Right ventricle myocardium inferior (tissue), 1 donor: ENCODE measurements around the gene RAB17. TPM values are rescaled to one million over a fixed set of nuclear protein-coding genes. Genes with fewer than 3 reads are reported as not detected.

Experiments
- ATAC-seq: fragments of 200-7000 bp; cut with Tn5 transposase; one replicate; pipeline ENCODE4 v1.9.1; 2020; ENCODE audit warnings: mild to moderate bottlenecking, moderate library complexity
- DNase-seq: peaks from one replicate; pipeline ENCODE4 v3.0.0; 2021; ENCODE audit errors: missing footprints
- intact Hi-C: fragments of 100-400 bp; cut with DNase I; formaldehyde crosslinking; loops from one replicate; pipeline ENCODE4 v1.11.0; 2022
- long read RNA-seq: library from polyadenylated mRNA; unstranded; transcript quantifications from one replicate; pipeline ENCODE4 v2.0.0, GENCODE V29; 2021
- total RNA-seq: library from RNA; stranded (reverse); fragmentation: NEBNext Ultra II Directional; extraction: Animal tissue kit (Norgen Biotek cat#: 25700); gene quantifications from one replicate; pipeline ENCODE4 v1.2.1, GENCODE V29; 2021
- donor health status: DM: no; HTN: yes; CAD: no; lungs with severe emphysema.

RAB17 gene
- total RNA-seq, result 2.4 TPM
- long read RNA-seq, partial matches to known transcripts, result 0 of 2 reads
- long read RNA-seq, other reads (novel, unspliced or antisense), result 0 of 2 reads

- DNase-seq, result no peak
- ATAC-seq, result no peak
- intact Hi-C loops, result no loop called here
Measured at GRCh38 chr2:237590272-237591140, at the start of gene RAB17. TSS of gene RAB17 (minus strand) at chr2:237590734. CDS start at chr2:237586154, 4,580 bp downstream.

GRCh38 chr2:237639836-237640220, 49.3 kb upstream of the RAB17 start:
- ATAC-seq, result peak; percentile 5
- DNase-seq, result no peak
- intact Hi-C loops, result no loop called here

- DNase-seq (no peak), ATAC-seq (peak; percentile 81)
- intact Hi-C loops, result no loop called here
Measured at GRCh38 chr2:237639052-237639835, 48.7 kb upstream of the RAB17 start.

GRCh38 chr2:237638176-237638575, 47.6 kb upstream of the RAB17 start:
- intact Hi-C loops, result no loop called here
- no peak for ATAC-seq
- DNase-seq, result no peak

- intact Hi-C loops, result no loop called here
- DNase-seq, result no peak
- no peak for ATAC-seq
Measured at GRCh38 chr2:237637429-237638135, 47.0 kb upstream of the RAB17 start.

GRCh38 chr2:237636578-237636977, 46.0 kb upstream of the RAB17 start:
- DNase-seq (no peak), ATAC-seq (no peak)
- intact Hi-C loops, result no loop called here

- ATAC-seq (peak; percentile 62), DNase-seq (no peak)
- intact Hi-C loops, result loop anchor here (5.0 kb wide), 1 partner anchor 64 kb away; no protein-coding TSS in a partner anchor
Measured at GRCh38 chr2:237633061-237633561, 42.6 kb upstream of the RAB17 start.

GRCh38 chr2:237631801-237632585, 41.5 kb upstream of the RAB17 start:
- DNase-seq, result no peak
- intact Hi-C loops, result loop anchor here (5.0 kb wide), 1 partner anchor 65 kb away; no protein-coding TSS in a partner anchor
- ATAC-seq, result no peak

- intact Hi-C loops, result loop anchor here (5.0 kb wide), 1 partner anchor 66 kb away; no protein-coding TSS in a partner anchor
Measured at GRCh38 chr2:237631007-237631785, 40.7 kb upstream of the RAB17 start.

GRCh38 chr2:237630216-237631000, 39.9 kb upstream of the RAB17 start:
- no peak for ATAC-seq
- intact Hi-C loops, result loop anchor here (5.0 kb wide), 1 partner anchor 67 kb away; no protein-coding TSS in a partner anchor

More at GRCh38 chr2:237631007-237631785, 40.7 kb upstream of the RAB17 start:
- DNase-seq (no peak), ATAC-seq (no peak)

GRCh38 chr2:237629739-237630138, 39.2 kb upstream of the RAB17 start:
- intact Hi-C loops, result loop anchor here (2.0 to 10.0 kb wide), 4 partner anchors 21 to 115 kb away; no protein-coding TSS in a partner anchor
- no peak for DNase-seq
- no peak for ATAC-seq

More at GRCh38 chr2:237630216-237631000, 39.9 kb upstream of the RAB17 start:
- no peak for DNase-seq

GRCh38 chr2:237629188-237629534, 38.6 kb upstream of the RAB17 start:
- DNase-seq (no peak), ATAC-seq (no peak)
- intact Hi-C loops, result loop anchor here (2.0 to 10.0 kb wide), 3 partner anchors 22 to 116 kb away; no protein-coding TSS in a partner anchor

GRCh38 chr2:237628247-237629187, 38.0 kb upstream of the RAB17 start:
- DNase-seq, result no peak
- ATAC-seq, result no peak
- intact Hi-C loops, result loop anchor here (2.0 to 10.0 kb wide), 3 partner anchors 22 to 116 kb away; no protein-coding TSS in a partner anchor

GRCh38 chr2:237627441-237628246, 37.1 kb upstream of the RAB17 start, which contains the start of gene LRRFIP1:
TSS of gene LRRFIP1 (plus strand) at chr2:237627587. CDS start at chr2:237627645, 58 bp downstream.
- intact Hi-C loops, result loop anchor here (2.0 to 10.0 kb wide), 3 partner anchors 23 to 117 kb away; no protein-coding TSS in a partner anchor
- DNase-seq (no peak), ATAC-seq (peak; percentile 72)
